Body of pancreas (tissue), 4 donors: ENCODE data around the gene TEX9. TPM values are rescaled to one million over a fixed set of nuclear protein-coding genes. Genes with fewer than 3 reads are reported as not detected.
"Not testable (repeated sequence)": the region's sequence is repeated elsewhere in the genome, so short reads cannot be mapped to it uniquely, and the experiment has no call there.

Experiments
- ATAC-seq: fragments of 150-250 bp; one replicate; pipeline ENCODE4 v1.9.1; 2016
- DNase-seq, 4 donors: peaks; one replicate each; pipeline ENCODE4 v3.0.0-alpha.2; 2019
- H3K27ac ChIP-seq, 4 donors: fragments of 200-600 bp; sonication (generic); 1 replicate in 3 of 4; 2 replicates in 1 of 4; pipeline versions ENCODE4 v1.5.1 to v1.6.1; 2016 to 2019; ENCODE audit warnings: mild to moderate bottlenecking in 1 of 4, mixed read lengths in 1 of 4, moderate library complexity in 1 of 4
- H3K27me3 ChIP-seq, 2 donors: fragments of 200-600 bp; sonication (generic); one replicate each; pipeline ENCODE4 v1.6.0; 2016; ENCODE audit warnings: mild to moderate bottlenecking in 1 of 2
- H3K36me3 ChIP-seq, 2 donors: fragments of 200-600 bp; sonication (generic); replicated peaks in 1 of 2; 2 replicates each; pipeline ENCODE4 v1.5.1; 2016; ENCODE audit warnings: low read depth in 2 of 2; ENCODE audit not compliant: insufficient read depth in 1 of 2
- H3K4me1 ChIP-seq: fragments of 200-600 bp; sonication (generic); one replicate; pipeline ENCODE4 v1.6.0; 2016
- H3K4me3 ChIP-seq, 2 donors: fragments of 200-600 bp; sonication (generic); 1 replicate in 1 of 2; 2 replicates in 1 of 2; pipeline ENCODE4 v1.5.1; 2016 to 2019
- H3K9me3 ChIP-seq, 3 donors: fragments of 200-600 bp; sonication (generic); 1 replicate in 2 of 3; 2 replicates in 1 of 3; pipeline ENCODE4 v1.5.1; 2016
- POLR2A ChIP-seq, 3 donors: fragments of 450-650 bp; IDR thresholded peaks; one replicate each; pipeline ENCODE4 v1.6.1; 2016; ENCODE audit warnings: antibody characterized with exemption in 3 of 3, mild to moderate bottlenecking in 2 of 3
- WGBS, 2 donors: methylation state at CpG; one replicate each; pipeline ENCODE4 v1.1.5; 2017; 5-methylcytosine and 5-hydroxymethylcytosine counted together
- intact Hi-C: fragments of 100-400 bp; cut with DNase I; formaldehyde crosslinking; loops from one replicate; pipeline ENCODE4 v1.15.1; 2023
- total RNA-seq, 2 donors: library from RNA; depleted of rRNA; stranded (reverse); fragments of >200 nt; gene quantifications; one replicate each; pipeline ENCODE4 v1.1.0, GENCODE V29; 2016
- TF ChIP-seq, protein P1 (sequence below), 7 experiments: fragments of 450-650 bp in 4 of 7; fragments of 200-600 bp in 3 of 7; sonication (generic) in 3 of 7; IDR thresholded peaks; one replicate each; pipeline ENCODE4 v1.5.1; 2016 to 2019; ENCODE audit warnings: antibody characterized with exemption in 7 of 7

Gene TEX9
- total RNA-seq, 2 donors from 2014 or later, result 7.5 to 7.9 TPM

DNA sequence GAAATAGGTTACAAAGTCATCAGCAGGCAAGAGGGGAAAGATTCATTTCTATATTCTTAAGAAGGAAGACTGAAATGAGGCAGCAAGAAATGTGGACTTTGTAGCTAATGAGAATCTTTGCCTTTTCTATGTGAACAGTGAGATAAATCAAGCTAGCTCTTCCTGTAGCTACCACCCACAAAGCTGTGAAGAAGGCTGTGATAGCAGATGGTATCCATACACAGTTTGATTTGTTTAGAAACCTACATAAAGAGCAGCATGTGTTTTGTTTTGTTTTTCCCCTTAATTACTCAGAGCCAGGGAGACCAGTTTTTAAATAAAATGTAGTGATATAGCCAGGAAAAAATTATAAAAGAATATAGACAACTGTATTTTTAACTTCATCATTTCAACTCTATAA, 45.5 kb downstream of the TEX9 start:
- intact Hi-C loops, result no loop called here
- ATAC-seq, result no peak
- no peak for TF ChIP-seq POLR2A (IDR thresholded peaks at IDR 0.05)
- TF ChIP-seq, protein P1, sequence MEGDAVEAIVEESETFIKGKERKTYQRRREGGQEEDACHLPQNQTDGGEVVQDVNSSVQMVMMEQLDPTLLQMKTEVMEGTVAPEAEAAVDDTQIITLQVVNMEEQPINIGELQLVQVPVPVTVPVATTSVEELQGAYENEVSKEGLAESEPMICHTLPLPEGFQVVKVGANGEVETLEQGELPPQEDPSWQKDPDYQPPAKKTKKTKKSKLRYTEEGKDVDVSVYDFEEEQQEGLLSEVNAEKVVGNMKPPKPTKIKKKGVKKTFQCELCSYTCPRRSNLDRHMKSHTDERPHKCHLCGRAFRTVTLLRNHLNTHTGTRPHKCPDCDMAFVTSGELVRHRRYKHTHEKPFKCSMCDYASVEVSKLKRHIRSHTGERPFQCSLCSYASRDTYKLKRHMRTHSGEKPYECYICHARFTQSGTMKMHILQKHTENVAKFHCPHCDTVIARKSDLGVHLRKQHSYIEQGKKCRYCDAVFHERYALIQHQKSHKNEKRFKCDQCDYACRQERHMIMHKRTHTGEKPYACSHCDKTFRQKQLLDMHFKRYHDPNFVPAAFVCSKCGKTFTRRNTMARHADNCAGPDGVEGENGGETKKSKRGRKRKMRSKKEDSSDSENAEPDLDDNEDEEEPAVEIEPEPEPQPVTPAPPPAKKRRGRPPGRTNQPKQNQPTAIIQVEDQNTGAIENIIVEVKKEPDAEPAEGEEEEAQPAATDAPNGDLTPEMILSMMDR (IDR thresholded peaks at IDR 0.05), result no peak
- Histone ChIP-seq H3K4me1 (no peaks in the 10 kb centered on the region), H3K27me3 (no peaks in the 10 kb centered on the region), H3K4me3 (no peak overlapping the region), H3K27ac (no peak overlapping the region), H3K36me3 (no peaks in the 10 kb centered on the region), H3K9me3 (no peaks in the 10 kb centered on the region)
- no peak for DNase-seq

DNA sequence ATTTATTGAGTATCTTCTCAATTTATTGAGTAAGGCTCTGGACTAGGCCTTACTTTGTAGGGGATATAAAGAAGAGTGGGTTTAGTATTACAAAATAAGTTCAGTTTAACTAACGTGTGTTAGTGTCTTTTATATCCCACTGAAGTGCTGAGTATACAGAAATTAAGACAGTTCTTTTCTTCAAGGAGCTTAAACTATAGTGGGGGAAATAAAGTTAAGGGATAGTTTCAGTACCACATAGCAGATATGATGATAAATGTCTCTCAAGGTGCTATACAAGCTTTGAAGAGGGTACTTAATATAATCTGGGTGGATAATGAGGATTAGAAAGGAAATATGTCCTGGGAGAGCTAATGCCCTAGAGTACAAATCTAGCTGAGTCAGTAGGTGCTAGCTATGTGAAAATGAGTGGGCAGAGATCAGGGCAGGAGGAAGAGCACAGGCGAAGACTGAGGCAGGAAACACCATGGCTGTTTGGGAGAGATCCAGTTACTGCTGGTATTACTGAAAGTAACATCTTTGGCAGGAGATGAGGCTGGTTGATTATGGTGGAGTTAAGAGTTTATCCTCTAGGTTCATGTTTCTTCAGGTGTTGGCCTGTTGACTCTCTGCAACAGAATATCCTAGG, 46.0 kb downstream of the TEX9 start:
- H3K4me3 ChIP-seq, result no peak overlapping the region
- no peak for ATAC-seq
- H3K9me3 ChIP-seq, result no peaks in the 10 kb centered on the region
- WGBS, 2 donors, result 76 to 80% methylated on average over 2 of the region's 2 CpGs
- H3K36me3 ChIP-seq, result no peaks in the 10 kb centered on the region
- DNase-seq, result no peak
- intact Hi-C loops, result no loop called here
- no peak overlapping the region for H3K27ac ChIP-seq
- no peaks in the 10 kb centered on the region for H3K27me3 ChIP-seq
- no peaks in the 10 kb centered on the region for H3K4me1 ChIP-seq
- TF ChIP-seq, protein P1 (IDR thresholded peaks at IDR 0.05), result no peak
- no peak for TF ChIP-seq POLR2A (IDR thresholded peaks at IDR 0.05)

DNA sequence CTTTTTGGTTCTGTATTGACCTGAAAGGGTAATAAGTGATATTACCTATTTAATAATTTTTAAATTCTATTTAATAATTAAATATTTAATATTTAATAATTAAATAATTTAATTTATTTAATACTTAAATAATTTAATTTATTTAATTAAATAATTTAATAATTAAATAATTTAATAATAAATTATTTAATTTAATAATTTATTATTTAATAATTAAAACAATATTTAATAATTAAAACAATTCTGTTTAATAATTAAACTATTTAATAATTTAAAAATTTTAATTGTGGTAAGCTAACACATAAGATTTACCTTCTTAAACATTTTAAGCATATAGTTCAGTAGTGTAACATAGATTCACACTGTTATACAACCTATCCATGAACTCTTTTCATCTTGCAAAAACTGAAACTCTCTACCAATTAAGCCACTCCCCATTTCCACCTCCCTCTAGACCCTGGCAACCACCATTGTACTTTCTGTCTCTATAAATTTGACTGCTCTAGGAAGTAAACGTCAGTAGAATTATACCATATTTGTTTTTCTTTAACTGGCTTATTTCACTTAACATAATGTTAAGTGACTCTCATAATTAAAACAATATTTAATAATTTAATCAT, 48.0 kb downstream of the TEX9 start:
- ATAC-seq, H3K36me3 ChIP-seq, H3K27me3 ChIP-seq, intact Hi-C loops, H3K27ac ChIP-seq, H3K4me1 ChIP-seq, DNase-seq, H3K9me3 ChIP-seq, H3K4me3 ChIP-seq: not testable (repeated sequence)
- 93 to 94% methylated on average over 1 of the region's 1 CpG for WGBS, 2 donors
- TF ChIP-seq, protein P1 (IDR thresholded peaks at IDR 0.05), result peak in 1 of 7 experiments; percentile 44

DNA sequence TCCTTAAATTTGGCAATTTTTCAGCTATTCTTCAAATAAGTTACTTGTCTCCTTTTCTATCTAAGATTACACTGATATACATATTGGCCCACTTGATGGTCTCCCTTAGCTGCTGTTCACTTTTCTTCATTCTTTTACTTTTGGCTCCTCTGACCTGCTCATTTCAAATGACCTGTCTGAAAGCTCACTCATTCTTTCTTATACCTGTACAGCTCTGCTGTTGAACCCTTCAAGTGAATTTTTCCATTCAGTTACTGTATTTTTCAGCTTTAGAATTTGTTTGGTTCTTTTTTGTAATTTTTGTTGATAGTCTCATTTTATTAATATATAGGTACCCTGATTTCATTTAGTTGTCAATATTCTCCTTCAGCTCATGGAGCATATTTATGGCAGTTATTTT, 60.0 kb downstream of the TEX9 start:
- Histone ChIP-seq H3K36me3 (no peaks in the 10 kb centered on the region), H3K27ac (no peak overlapping the region), H3K4me1 (no peaks in the 10 kb centered on the region), H3K4me3 (no peak overlapping the region), H3K9me3 (no peaks in the 10 kb centered on the region), H3K27me3 (no peaks in the 10 kb centered on the region)
- DNase-seq (no peak), ATAC-seq (no peak)
- intact Hi-C loops, result no loop called here
- TF ChIP-seq, protein P1 (IDR thresholded peaks at IDR 0.05), result no peak
- no peak for TF ChIP-seq POLR2A (IDR thresholded peaks at IDR 0.05)

DNA sequence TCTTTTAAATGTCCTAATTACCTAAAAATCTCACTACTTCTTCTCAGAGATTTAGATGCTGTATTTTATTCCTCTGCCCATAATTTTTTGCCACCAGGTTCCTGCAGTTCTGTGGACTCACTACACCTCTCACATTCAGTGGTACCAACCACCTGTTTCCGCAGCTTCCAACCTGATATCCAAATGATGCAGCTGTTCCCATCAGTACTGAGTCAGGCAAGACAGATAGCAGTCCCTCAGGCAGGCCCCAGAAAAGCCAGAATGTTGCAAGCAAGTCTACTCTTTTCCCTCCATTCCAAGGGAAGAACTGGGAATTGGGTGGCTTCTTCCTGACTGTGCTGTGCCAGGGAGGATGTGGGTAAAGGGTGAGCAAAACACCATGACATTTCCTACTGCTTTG, 60.8 kb downstream of the TEX9 start:
- H3K9me3 ChIP-seq, result no peaks in the 10 kb centered on the region
- TF ChIP-seq, protein P1 (IDR thresholded peaks at IDR 0.05), result no peak
- TF ChIP-seq POLR2A (IDR thresholded peaks at IDR 0.05), result no peak
- DNase-seq (no peak), ATAC-seq (no peak)
- H3K36me3 ChIP-seq, result no peaks in the 10 kb centered on the region
- H3K27ac ChIP-seq, result no peak overlapping the region
- H3K4me1 ChIP-seq, result no peaks in the 10 kb centered on the region
- no peaks in the 10 kb centered on the region for H3K27me3 ChIP-seq
- intact Hi-C loops, result no loop called here
- H3K4me3 ChIP-seq, result no peak overlapping the region
- WGBS, 2 donors, result 100% methylated on average over 1 of the region's 1 CpG
